SK-N-SH (cell line): Measurements from ENCODE around the gene EPB41L1. TPM values are rescaled to one million over a fixed set of nuclear protein-coding genes. Genes with fewer than 3 reads are reported as not detected.

ENCODE experiments used
- CTCF ChIA-PET: fragments of 300-600, 350-600 bp; formaldehyde crosslinking; extraction: SDS; loops from one replicate; lab custom pipeline; 2021; lab: Yijun Ruan, JAX
- POLR2A ChIA-PET: fragments of 350-600 bp; sonication (Branson Sonifier 250); formaldehyde crosslinking; extraction: SDS; loops from one replicate; lab custom pipeline; 2020; ENCODE audit warnings: antibody characterized with exemption, inconsistent platforms; lab: Yijun Ruan, JAX
- DNase-seq: peaks from one replicate; pipeline ENCODE4 v3.0.0; 2012
- H2AFZ ChIP-seq: fragments of 200-600 bp; sonication (generic); 2 replicates; pipeline ENCODE4 v1.8.1; 2016; ENCODE audit warnings: antibody characterized with exemption, mild to moderate bottlenecking, low read depth
- H3F3A ChIP-seq: fragments of 200-600 bp; sonication (generic); replicated peaks from 2 replicates; pipeline ENCODE3; 2016; ENCODE audit warnings: antibody characterized with exemption, mild to moderate bottlenecking; ENCODE audit not compliant: insufficient read depth
- H3K27ac ChIP-seq, 2 experiments: fragments of 200-500 bp in 1 of 2; fragments of 200-600 bp in 1 of 2; sonication (Bioruptor generic) in 1 of 2; sonication (generic), shearing (Covaris generic) in 1 of 2; 2 replicates each; pipeline versions ENCODE4 v1.5.1 to v1.6.1; 2014 to 2016; ENCODE audit warnings: low read depth in 2 of 2, inconsistent platforms in 1 of 2, low read length in 1 of 2, mild to moderate bottlenecking in 1 of 2, mixed read lengths in 1 of 2
- H3K27me3 ChIP-seq: fragments of 200-600 bp; sonication (generic), shearing (Covaris generic); 2 replicates; pipeline ENCODE4 v1.6.1; 2016; ENCODE audit warnings: mixed run types; ENCODE audit not compliant: insufficient read depth
- H3K36me3 ChIP-seq, 2 experiments: fragments of 200-500 bp in 1 of 2; fragments of 200-600 bp in 1 of 2; sonication (Bioruptor generic) in 1 of 2; sonication (generic) in 1 of 2; replicated peaks in 1 of 2; 2 replicates each; pipeline versions ENCODE3 to v1.5.1; 2014 to 2016; ENCODE audit warnings: low read length in 1 of 2, mild to moderate bottlenecking in 1 of 2; ENCODE audit not compliant: insufficient read depth in 2 of 2, control insufficient read depth in 1 of 2
- H3K4me1 ChIP-seq, 2 experiments: fragments of 200-500 bp in 1 of 2; fragments of 200-600 bp in 1 of 2; sonication (Bioruptor generic) in 1 of 2; sonication (generic), shearing (Covaris generic) in 1 of 2; 2 replicates each; pipeline versions ENCODE4 v1.5.1 to v1.6.1; 2014 to 2016; ENCODE audit warnings: low read depth in 1 of 2, low read length in 1 of 2, mixed run types in 1 of 2; ENCODE audit not compliant: insufficient read depth in 2 of 2, control insufficient read depth in 1 of 2
- H3K4me2 ChIP-seq: fragments of 200-600 bp; sonication (generic), shearing (Covaris generic); 2 replicates; pipeline ENCODE4 v1.6.1; 2017; ENCODE audit warnings: mixed run types
- H3K4me3 ChIP-seq, 2 experiments: fragments of 200-500 bp in 1 of 2; fragments of 200-600 bp in 1 of 2; sonication (Bioruptor generic) in 1 of 2; sonication (generic), shearing (Covaris generic) in 1 of 2; 2 replicates each; pipeline versions ENCODE4 v1.5.1 to v1.8.1; 2014 to 2016; ENCODE audit warnings: low read depth in 2 of 2, inconsistent platforms in 1 of 2, low read length in 1 of 2, mild to moderate bottlenecking in 1 of 2, mixed read lengths in 1 of 2, moderate library complexity in 1 of 2
- H3K79me2 ChIP-seq: fragments of 200-600 bp; sonication (generic); 2 replicates; pipeline ENCODE4 v1.8.1; 2017; ENCODE audit warnings: mild to moderate bottlenecking; ENCODE audit not compliant: insufficient read depth
- H3K9ac ChIP-seq: fragments of 200-600 bp; sonication (generic); 2 replicates; pipeline ENCODE4 v1.6.1; 2017; ENCODE audit warnings: mixed run types
- H3K9me2 ChIP-seq: fragments of 200-600 bp; sonication (generic); 2 replicates; pipeline ENCODE4 v1.6.1; 2017; ENCODE audit warnings: mixed run types
- H3K9me3 ChIP-seq: fragments of 200-600 bp; sonication (generic); 2 replicates; pipeline ENCODE4 v1.6.1; 2017; ENCODE audit warnings: mixed run types, mild to moderate bottlenecking, moderate library complexity
- H4K20me1 ChIP-seq: fragments of 200-600 bp; sonication (generic); 2 replicates; pipeline ENCODE4 v1.6.1; 2017; ENCODE audit warnings: mild to moderate bottlenecking, mixed run types; ENCODE audit not compliant: insufficient read depth
- ELF1 ChIP-seq: IDR thresholded peaks from 2 replicates; pipeline ENCODE4 v1.4.0; 2012
- FOXJ3 ChIP-seq: sonication (generic); formaldehyde crosslinking; IDR thresholded peaks from 2 replicates; pipeline ENCODE4 v1.5.1; 2020; ENCODE audit warnings: mild to moderate bottlenecking, missing genetic modification reagents
- FOXM1 ChIP-seq: IDR thresholded peaks from 2 replicates; pipeline ENCODE4 v1.4.0; 2012; ENCODE audit warnings: low read depth, mild to moderate bottlenecking
- GABPA ChIP-seq: IDR thresholded peaks from 2 replicates; pipeline ENCODE4 v1.4.0; 2012; ENCODE audit warnings: low read depth, mild to moderate bottlenecking
- IRF3 ChIP-seq: fragments of 150-350 bp; IDR thresholded peaks from 2 replicates; pipeline ENCODE4 v1.6.1; 2016; ENCODE audit warnings: mild to moderate bottlenecking, low read depth, low read length
- MEF2A ChIP-seq: IDR thresholded peaks from 2 replicates; pipeline ENCODE4 v1.4.0; 2012; ENCODE audit warnings: low read depth, borderline replicate concordance
- NFIC ChIP-seq: IDR thresholded peaks from 2 replicates; pipeline ENCODE4 v1.4.0; 2012; ENCODE audit warnings: borderline replicate concordance
- NRF1 ChIP-seq: IDR thresholded peaks from 2 replicates; pipeline ENCODE4 v1.6.1; 2012; ENCODE audit warnings: low read depth, mild to moderate bottlenecking, low read length
- POLR2AphosphoS5 ChIP-seq: IDR thresholded peaks from 2 replicates; pipeline ENCODE4 v1.6.1; 2012; ENCODE audit warnings: low read depth, low read length
- RAD21 ChIP-seq: IDR thresholded peaks from 2 replicates; pipeline ENCODE4 v1.6.1; 2012; ENCODE audit warnings: mild to moderate bottlenecking, low read length
- REST ChIP-seq: IDR thresholded peaks from 2 replicates; pipeline ENCODE4 v1.6.1; 2012; ENCODE audit warnings: mild to moderate bottlenecking, low read depth, low read length, moderate library complexity
- RXRA ChIP-seq: IDR thresholded peaks from 2 replicates; pipeline ENCODE4 v1.4.0; 2012; ENCODE audit warnings: low read depth, mild to moderate bottlenecking, borderline replicate concordance
- SMC3 ChIP-seq: IDR thresholded peaks from 2 replicates; pipeline ENCODE4 v1.6.1; 2012; ENCODE audit warnings: low read depth, low read length, improper control_type of control experiment
- USF1 ChIP-seq: IDR thresholded peaks from 2 replicates; pipeline ENCODE4 v1.4.0; 2012; ENCODE audit warnings: low read depth, borderline replicate concordance
- WGBS: methylation state at CpG from one replicate; pipeline ENCODE4 v1.1.6; 2017; ENCODE audit warnings: low lambda C conversion rate; 5-methylcytosine and 5-hydroxymethylcytosine counted together
- polyA plus RNA-seq, 3 experiments: library from polyadenylated mRNA; depleted of rRNA; stranded (reverse); fragments of >200 nt; gene quantifications; 2 replicates each; pipeline ENCODE4 v1.2.3, GENCODE V29; 2012

EPB41L1 gene
- polyA plus RNA-seq, 1 of the 3 experiments (the other 2 are of a cell fraction): 26.1 TPM

- POLR2A ChIA-PET: interaction anchor here (0.9 to 1.1 kb wide), 3 partner anchors 33 to 224 kb away, joined by 3 to 4 read pairs (median 3); no protein-coding TSS in a partner anchor
- TF ChIP-seq IRF3: no peak
- TF ChIP-seq NRF1: no peak
- TF ChIP-seq NFIC: no peak
- no peak for TF ChIP-seq MEF2A
- TF ChIP-seq FOXM1: no peak
- no peak for TF ChIP-seq GABPA
- TF ChIP-seq ELF1: no peak
- TF ChIP-seq RAD21: no peak
- TF ChIP-seq REST: no peak
- TF ChIP-seq RXRA: no peak
- TF ChIP-seq USF1: no peak
- TF ChIP-seq POLR2AphosphoS5: no peak
- no peak for TF ChIP-seq SMC3
- TF ChIP-seq FOXJ3: no peak
- H3K36me3 ChIP-seq: peaks cover 14 to 26% of the 10 kb centered on the region in 2 experiments
These were observed 82.2 kb downstream of the EPB41L1 start for GRCh38 chr20:36236786-36237121.

More at GRCh38 chr20:36236786-36237121, 82.2 kb downstream of the EPB41L1 start:
- no peak for DNase-seq
- Histone ChIP-seq H3K4me3 (peak overlapping the region; percentile 91 to 98), H3K4me1 (peaks cover 5 to 10% of the 10 kb centered on the region in 2 experiments; a peak in 2 of 4 replicates), H3K9ac (peak overlapping the region; percentile 98), H3K27ac (peak overlapping the region; percentile 75 to 78; a peak in 3 of 4 replicates), H3K9me2 (no peaks in the 10 kb centered on the region), H3K27me3 (no peaks in the 10 kb centered on the region), H2AFZ (peak overlapping the region; percentile 100), H3F3A (no peaks in the 10 kb centered on the region), H3K79me2 (peaks cover 62% of the 10 kb centered on the region), H3K4me2 (peak overlapping the region; percentile 93), H3K9me3 (no peaks in the 10 kb centered on the region), H4K20me1 (peaks cover 4% of the 10 kb centered on the region; the same call in 1 of the 2 replicates)
- WGBS: 0% methylated on average over 6 of the region's 6 CpGs
- CTCF ChIA-PET: interaction anchor here (1.0 to 2.3 kb wide), 7 partner anchors 9 to 203 kb away, joined by 3 to 9 read pairs (median 5); no protein-coding TSS in a partner anchor
